HG02763 (cell line): Measurements from ENCODE around the gene CLIC5.

ENCODE experiments used
- ATAC-seq: cut with Tn5 transposase; IDR thresholded peaks from one replicate; pipeline ENCODE4 v1.9.1; 2021; ENCODE audit warnings: mild to moderate bottlenecking, moderate library complexity; ENCODE audit not compliant: unreplicated experiment

The CLIC5 gene

DNA sequence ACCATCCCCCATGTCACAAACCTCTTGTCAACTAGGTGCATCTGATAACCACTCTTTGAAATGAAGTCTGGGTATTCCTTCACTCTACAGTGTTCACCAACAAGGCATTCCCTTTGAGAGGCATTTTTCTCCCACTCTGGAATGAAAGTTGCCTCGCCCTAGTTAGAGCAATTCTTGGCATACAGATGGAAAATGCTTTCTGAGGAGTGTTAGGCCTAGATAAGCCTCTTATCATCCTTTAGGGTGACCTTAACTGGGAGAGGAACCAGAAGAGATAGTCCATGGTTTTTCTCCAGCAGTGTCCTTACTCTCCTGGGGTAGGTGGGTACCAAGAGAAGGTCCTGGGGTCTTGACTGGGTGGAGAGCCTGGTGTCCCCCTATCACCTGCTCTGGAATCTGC lies 14.8 kb downstream of the CLIC5 start:
- no peak for ATAC-seq

DNA sequence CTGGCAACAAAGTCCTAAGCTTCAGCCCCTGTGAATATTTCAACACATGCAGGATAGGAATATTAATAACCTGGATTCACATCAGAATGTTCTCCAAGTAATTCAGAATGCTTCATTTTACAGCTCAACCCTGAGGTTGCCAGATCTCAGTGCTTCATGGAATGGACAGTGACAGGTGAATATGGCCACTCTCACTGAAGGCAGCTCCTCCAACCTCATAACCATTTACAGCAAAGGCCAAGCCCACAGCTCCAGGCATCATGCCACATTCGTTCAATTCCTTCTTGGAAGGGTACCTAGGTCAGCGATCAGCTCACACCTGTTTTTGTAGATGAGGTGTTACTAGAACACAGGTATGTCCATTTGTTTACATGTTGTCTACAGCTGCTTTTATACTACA lies 17.1 kb downstream of the CLIC5 start:
- ATAC-seq, result no peak

DNA sequence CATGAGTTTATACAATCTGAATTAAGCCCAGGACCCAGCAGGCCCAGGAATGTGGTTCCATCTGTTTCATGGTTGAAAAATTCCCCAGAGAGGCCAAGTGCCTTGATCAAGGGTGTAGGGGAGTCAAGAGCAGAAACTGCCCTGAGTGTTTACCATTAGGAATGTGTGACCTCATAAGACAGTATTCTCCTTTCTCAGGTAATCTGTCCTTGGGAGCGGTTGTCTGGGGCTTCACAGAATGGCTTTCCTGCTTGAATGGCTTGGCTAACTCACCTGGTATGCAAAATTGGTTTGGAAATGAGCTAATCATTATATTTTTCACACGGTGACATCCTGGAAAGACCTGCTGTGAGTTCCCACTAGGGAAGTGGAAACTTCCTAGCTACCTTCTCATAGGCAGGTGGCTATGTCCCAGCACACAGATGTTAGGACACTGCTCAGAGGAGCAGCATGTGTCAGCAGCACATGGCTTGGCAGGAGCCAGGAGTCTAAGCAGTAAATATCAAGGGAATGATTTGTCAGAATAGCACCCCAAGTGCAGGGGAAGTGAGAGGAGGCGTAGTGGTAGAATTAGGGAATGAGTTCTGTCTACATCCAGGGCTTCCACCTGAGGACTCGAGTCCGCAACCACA lies 17.7 kb downstream of the CLIC5 start:
- ATAC-seq, result no peak

DNA sequence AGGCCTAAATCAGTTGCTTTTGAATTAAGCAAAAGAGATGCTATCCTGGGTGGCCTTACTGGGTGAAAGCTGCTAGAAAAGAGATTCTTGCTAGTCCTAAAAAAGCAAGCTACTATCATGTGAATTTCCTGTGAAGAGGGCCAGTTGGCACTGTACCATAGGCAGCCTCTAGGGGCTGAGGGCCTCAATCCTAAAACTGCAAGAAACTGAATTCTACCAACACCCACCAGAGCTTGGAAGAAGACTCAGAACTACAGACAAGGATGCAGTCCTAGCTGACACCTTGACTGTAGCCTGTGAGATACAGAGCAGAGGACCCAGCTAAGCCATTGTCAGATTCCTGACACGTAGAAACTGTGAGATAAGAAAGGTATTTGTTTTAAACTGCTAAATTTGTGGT lies 24.5 kb downstream of the CLIC5 start:
- ATAC-seq, result no peak

DNA sequence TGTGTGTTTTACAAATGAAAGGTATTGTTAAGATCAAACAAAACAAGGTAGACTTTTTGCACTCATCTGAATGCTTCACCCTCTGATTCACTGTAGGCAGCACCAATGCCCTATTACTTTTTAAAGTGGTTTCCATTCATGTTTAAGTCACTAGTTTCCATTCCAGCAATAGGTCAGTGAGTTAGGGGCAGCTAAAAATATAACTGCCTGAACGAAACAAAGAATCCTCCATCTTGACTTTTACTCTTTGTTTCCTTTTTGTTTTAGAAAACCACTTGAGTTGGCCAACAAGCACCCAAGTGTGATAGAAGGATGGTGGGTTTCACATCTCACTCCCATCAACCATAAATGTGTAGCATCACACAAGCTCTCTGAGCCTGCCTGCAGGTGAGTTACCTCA lies 25.5 kb downstream of the CLIC5 start:
- ATAC-seq, result peak; percentile 81

DNA sequence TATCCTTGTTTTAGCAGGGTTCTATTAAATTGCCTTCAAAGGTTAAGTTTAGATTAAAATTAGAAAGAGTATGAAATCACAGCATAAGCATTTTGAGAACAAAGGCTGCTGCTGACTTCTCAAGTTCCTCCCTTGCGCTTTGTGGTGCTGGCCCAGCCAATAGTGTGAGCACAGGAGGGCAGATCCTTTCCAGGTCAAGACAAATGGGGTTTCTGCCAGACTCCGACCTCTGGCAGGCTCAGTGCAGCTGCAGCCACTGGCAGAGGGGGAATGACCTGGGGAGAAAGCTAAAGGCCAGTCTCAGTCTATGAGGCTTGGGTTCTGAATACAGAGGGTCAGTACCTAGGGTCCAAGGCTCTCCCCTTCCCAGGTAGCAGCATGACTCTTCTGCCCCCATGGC lies 27.0 kb downstream of the CLIC5 start:
- ATAC-seq, result no peak

DNA sequence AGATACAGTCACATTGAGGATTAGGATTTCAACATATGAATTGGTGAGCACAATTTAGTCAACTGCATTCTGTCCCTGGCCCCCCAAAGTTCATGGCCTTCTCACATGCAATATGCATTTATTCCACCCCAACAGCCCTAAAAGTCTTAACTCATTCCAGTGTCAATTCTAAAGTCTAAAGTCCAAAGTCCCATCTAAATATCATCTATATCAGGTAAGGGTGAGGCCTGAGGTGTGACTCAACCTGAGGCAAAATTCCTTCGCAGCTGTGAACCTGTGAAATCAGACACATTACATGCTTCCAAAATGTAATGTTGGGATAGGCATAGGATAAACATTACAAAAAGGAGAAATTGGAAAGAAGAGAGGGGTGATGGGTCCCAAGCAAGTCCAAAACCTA lies 27.8 kb downstream of the CLIC5 start:
- ATAC-seq, result no peak

DNA sequence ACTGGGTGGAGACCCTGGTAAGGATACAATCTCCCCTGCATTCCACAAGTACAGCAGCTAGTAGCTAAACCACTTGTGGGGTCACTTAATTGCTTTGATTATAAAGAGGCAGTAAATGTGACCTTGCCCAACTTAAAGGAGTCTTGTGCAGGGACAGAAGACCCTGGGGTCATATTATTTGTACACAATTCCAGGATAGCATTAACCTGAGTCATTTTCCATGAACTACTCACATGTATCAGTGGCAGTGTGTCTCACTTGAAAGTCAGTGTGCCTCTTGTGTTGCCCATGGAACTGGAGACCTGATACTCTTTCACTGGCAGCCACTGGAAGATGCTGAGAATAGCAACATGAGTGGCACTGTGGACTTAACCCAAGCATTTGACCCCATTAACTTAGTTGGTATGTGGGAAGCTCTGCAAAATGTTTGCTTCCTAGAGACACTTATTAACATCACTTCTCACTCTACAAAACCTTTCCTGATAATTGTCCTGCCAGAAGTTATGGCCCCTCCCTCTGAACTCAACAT lies 28.9 kb downstream of the CLIC5 start:
- ATAC-seq, result no peak

DNA sequence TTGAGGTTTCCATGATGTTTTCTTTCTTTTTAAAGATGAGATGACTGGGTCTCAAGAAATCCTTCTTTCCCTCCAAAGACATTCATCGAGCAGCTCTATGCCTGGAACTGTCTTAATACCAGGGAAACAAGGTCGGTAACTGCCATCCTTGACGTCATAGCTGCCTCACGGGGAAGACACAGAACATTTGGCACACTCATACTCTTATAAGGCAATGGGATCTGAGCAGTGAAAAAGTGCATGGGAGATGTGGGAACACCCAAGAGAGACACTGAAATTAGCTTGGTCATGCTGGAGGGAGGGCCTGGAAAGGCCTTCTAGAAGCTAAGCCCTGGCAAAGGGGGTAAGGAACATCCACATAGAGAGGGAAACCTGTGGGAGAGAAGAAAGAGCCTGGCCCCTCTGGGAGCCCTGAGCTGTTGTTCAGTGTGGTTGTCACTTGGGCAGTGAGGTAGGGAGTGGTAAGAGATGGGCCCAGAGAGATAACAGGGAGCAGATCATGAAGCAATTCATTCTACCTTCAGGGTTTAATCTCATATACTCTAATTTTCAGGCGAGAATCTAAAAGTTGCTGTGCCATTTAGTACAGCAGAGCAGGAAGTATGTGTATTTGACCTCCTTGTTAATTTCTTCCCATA lies 30.8 kb downstream of the CLIC5 start:
- no peak for ATAC-seq

DNA sequence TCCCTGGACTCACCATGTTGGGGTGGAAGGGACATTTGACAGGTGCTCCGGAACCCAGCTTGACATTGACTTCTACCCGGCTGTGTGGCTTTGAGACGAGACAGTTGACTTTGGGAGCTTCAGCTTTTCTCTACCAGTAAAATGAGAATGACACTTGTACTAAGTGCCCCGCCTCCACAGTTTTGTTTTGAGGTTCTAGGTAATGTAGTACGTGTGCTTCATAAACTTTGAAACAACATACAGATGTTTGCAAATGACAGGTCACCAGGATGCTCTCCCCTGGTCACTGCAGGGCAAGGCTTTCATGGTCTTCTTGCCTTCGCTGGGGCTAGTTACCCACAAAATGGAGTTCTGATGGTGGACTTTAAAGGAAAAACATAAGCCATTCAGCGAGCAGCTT lies 31.3 kb downstream of the CLIC5 start:
- ATAC-seq, result no peak

DNA sequence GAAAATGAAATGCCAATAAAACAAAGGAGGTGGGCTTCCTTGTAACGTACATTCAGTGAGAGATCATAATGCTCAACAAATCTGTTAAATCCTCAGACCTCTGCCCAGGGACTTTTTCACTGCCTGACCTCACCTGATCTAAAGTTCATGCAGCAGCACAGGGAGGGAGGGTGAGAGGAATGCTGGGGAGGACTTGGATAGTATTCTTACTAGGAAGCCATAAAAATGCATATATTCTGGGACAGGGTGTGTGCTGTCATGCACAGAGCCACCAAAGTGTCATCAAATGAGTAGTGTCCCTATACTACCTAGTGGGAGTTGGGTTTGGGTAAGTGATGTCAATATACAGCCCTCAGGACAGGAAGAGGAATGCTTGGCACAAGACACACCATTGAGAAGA lies 32.6 kb downstream of the CLIC5 start:
- no peak for ATAC-seq

DNA sequence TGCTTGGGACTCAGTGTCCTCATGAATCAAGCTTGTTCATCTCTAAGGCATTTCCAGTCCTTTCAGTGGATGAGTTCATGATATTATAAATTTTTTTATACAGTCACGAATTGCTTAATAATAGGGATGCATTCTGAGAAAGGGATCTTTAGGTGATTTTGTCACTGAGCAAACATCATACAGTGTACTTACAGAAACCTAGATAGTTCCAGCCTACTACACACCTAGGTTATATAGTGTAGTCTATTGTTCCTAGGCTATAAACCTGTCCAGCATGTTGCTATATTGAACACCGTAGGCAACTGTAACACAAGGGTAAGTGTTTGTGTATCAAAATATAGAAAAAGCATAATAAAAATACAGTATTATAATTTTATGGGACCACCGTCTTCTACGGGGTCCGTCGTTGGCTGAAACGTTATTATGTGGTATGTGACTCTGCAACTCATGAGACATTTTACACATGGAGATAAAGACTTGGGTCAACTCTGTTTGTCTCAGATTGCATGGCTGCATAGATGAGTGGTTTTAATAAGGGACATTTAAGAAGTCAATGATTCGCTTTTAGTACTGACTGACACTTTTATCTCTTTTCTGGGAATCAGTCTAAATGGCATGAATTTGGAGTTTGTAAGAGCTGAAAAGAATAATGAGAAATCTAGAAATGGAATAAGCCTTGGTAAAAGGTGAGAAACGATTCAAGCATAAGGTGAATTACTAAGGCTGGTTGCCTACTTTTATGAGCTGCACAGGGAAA lies 33.2 kb downstream of the CLIC5 start:
- ATAC-seq, result no peak

DNA sequence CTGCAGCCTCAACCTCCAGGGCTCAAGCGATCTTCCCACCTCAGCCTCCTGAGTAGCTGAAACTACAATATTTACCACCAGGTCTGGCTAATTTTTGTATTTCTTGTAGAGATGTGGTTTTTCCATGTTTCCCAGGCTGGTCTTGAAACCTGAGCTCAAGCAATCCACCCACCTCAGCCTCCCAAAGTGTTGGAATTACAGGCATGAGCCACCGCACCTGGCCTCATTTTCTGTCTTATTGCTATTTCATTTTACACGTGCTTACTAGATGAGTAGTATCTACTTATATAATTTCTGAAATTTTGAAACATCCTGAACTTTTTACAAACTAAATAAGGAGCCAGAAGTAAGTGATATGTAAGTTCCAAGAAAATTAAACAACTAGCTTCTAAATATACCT lies 34.6 kb downstream of the CLIC5 start:
- no peak for ATAC-seq

DNA sequence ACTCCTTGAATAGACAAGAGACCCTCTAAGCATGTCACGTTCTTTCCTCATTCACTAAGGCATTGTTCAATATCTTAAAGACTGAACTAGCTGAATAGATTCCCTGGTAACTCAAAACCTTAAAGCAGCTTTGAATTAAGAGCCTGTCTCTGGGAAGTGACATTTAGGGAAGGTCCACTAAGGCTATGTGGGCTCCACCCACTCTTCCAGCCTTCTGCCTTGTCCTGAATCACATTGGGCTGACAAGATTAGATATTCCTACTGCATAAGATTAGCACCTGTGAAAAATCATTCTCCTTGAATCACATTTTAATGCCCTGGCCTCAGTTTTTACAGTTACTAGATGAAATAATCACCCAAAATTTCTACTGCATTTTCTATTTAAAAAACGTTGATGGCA lies 36.3 kb downstream of the CLIC5 start:
- ATAC-seq, result no peak

DNA sequence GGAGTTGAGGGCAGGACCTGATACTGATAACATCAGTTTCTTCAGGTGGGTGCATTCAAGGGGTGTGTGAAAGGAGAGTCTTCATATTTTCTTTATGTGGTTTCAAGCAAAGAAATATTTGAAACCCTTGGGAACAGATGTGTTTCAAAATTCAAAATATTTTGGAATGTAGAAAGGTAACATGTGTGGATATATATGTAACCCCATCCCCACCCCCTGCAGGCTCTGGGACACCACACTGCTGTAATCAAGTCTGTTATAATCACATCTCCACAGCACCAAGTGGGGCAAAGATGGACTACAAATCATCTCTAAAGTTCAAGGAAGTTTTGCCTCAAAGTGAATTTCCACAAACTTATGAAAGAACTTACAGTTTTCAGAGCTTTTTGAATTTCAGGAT lies 41.1 kb downstream of the CLIC5 start:
- ATAC-seq, result no peak

DNA sequence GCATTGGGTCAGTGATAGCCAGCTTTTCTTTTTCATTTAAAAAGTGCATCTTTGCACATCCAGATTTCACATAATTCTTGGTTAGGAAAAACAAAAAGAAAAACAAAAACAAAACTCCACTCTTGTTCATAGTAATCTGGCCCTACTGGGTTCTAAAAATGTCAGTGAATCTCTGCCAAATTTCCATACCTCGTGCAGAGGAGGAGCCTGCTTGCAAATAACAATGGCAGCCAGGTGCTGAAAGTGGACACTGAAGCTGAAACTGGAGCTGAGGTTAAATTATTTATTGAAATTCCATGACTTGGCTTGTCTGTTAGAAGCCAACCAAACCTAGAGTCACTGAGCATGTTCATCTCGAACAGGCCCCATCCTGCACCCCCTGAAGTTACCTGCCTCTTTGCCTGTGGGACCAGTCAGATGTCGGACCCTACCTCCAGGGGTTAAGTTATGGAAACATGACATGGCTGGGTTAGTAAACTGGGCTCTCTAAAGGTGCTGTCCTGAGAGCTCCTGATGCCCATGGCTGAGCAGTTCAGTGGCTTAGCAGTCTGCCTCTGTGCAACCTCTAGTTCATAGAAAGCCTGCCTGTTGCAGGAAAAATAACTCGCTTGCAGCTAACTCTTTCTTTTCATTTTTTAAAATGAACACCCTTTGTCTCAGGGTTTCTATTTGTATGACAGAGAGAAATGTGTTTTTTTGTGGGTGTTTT lies 42.7 kb downstream of the CLIC5 start:
- no peak for ATAC-seq

DNA sequence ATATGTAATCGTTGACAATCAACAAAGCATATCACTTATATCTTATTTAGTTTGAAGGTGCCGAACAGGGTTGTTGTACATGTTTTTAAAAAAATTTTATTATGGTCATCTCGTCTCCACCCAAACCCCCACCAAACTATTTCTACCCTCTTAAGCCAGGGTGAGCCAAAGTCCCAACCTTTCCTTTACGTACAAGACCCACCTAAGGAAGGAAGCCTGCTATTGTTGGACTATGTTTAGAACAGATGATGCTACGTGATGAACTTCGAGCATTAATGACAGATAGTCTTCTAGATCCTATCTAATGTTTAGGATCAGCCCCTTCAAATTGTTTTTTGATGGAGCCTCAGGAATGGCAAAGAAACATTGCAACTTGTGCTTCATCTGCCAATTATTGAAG lies 44.4 kb downstream of the CLIC5 start:
- ATAC-seq, result no peak

DNA sequence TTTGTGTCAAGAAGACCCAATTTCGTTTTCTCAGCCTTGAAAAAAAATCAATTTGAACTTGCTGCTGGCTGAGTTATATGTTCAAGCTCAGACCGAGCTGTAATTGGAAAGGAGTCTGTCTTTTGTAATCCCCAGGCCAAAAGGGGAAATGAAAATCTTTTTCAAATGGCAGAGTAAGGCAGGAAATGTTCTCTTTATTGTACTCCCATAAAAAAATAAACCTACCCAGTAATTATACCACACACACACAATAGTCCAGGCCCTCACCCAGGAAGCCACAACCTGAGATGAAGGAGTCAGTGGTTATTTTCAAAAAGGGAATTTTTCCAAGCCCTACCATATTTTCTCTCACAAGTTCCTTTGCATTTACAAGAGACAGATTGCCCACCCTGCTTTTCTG lies 45.3 kb downstream of the CLIC5 start:
- ATAC-seq, result no peak

DNA sequence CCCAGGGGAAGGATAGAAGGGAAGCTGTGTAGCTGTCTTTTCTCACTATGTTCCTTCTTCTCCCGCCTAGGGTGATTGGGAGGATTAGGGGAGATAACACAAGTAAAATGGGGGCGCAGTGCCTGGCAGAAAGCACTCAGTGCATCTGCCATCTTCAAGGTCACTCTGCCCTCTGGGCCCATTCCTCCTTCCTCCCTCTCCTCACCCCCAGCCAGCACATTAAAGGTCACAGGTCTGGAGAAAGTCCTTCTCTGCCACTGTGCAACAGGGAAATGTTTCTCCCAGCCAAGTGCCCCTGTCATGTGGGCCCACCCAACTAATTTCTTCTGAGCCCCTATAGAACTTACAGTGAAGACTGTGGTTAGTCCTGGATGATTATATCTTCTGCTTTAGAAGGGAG lies 45.8 kb downstream of the CLIC5 start:
- no peak for ATAC-seq

DNA sequence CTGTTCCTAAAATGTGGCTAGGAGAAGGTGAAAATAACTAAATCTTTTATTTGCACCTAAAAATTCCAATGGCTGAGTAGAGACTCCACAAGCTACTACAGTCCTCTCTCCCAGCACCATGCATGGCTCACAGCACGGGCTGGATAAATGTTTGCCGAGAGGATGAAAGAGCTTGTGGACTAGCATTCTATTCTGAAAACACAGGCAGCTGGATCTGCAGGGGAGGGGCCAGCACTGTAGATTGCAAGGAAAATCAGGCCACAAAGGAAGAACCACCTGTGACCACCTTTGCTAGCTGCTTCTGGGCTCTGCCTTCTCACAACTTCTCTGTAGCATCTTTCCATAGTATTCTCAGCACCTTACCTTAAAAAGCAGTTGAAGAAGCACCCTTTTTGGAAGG lies 46.6 kb downstream of the CLIC5 start:
- no peak for ATAC-seq

DNA sequence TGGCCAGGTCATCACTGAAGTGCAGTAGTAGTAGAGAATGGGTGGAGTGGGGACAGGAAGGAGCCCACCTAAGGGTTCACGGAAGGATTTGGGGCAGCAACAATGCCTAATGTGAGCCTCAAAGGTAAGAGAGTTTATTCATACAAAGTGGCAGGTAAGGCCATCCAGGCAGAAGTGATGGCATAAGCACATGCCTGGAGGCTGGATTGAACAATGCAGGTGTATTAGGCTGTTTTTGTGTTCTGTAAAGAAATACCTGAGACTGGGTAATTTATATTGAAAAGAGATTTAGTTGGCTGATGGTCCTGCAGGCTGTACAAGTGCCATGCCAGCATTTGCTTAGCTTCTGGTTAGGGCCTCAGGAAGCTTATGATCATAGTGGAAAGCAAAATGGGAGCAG lies 48.3 kb downstream of the CLIC5 start:
- ATAC-seq, result no peak

DNA sequence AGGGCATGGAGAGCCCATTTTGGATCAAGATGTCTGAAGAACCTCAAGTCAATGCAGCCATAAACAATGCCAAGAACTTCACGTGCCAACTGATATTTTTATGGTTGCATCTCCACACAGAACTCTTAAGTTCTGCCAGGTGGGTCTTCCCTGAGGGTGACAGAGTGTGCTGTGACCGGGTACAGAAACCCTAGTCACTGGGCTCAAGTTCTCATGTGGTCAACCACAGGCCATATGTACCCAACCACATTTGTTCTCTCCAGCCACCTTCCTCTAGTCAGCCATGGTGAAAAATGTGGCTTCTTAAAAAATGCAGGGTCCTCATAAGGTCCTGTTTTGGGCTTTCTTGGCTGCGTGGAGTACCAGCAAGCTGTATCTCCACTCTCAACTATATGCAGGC lies 48.9 kb downstream of the CLIC5 start:
- ATAC-seq, result no peak
